ENCODE results near the gene PRKCE. TPM values are rescaled to one million over a fixed set of nuclear protein-coding genes. Genes with fewer than 3 reads are reported as not detected.

The PRKCE gene
- total RNA-seq, 2 experiments from 2014 or later = 17.0 to 42.1 TPM

- no TSS peak for BruUV-seq (replicated peaks)
- Histone ChIP-seq H2AFZ (ENCODE audit: low read length) (no peak overlapping the region), H3K4me3 (ENCODE audit: low read depth, low read length, poor library complexity, severe bottlenecking) (no peak overlapping the region), H3K9me2 (ENCODE audit: insufficient read depth, low read length) (no peaks in the 10 kb centered on the region), H3K36me3 (ENCODE audit: insufficient read depth, low read length) (no peaks in the 10 kb centered on the region), H3K4me2 (ENCODE audit: low read length) (no peak overlapping the region), H3K4me1 (ENCODE audit: insufficient read depth, low read length, poor library complexity, severe bottlenecking) (peaks cover 44% of the 10 kb centered on the region), H3K27ac (ENCODE audit: low read depth, low read length, poor library complexity, severe bottlenecking) (no peak overlapping the region), H3K79me2 (ENCODE audit: insufficient read depth, low read depth, low read length) (no peaks in the 10 kb centered on the region), H3K9me3 (ENCODE audit: low read length) (no peaks in the 10 kb centered on the region), H4K20me1 (ENCODE audit: insufficient read depth, low read length) (no peaks in the 10 kb centered on the region)
- ChIA-PET POLR2A (interaction anchor here (1.3 to 1.8 kb wide), 2 partner anchors 13 to 22 kb away, joined by 4 read pairs; no protein-coding TSS in a partner anchor), CTCF (ENCODE audit: unreplicated experiment) (no interaction called here)
- intact Hi-C loops (cut with micrococcal nuclease; ENCODE audit: unreplicated experiment) = no loop called here
- TF ChIP-seq EZH2phosphoT487 (IDR thresholded peaks at IDR 0.05; ENCODE audit: borderline replicate concordance, low read depth, low read length) (no peak), CTCF (conservative IDR thresholded peaks at IDR 0.05; ENCODE audit: low read length) (no peak)
- DNase-seq (ENCODE audit: low spot score) = no peak
These were observed 45.2 kb downstream of the PRKCE start for GRCh38 chr2:45696708-45697107.

- Histone ChIP-seq H3K4me1 (ENCODE audit: insufficient read depth, low read length, poor library complexity, severe bottlenecking) (peaks cover 39% of the 10 kb centered on the region), H3K4me3 (ENCODE audit: low read depth, low read length, poor library complexity, severe bottlenecking) (no peak overlapping the region), H3K36me3 (ENCODE audit: insufficient read depth, low read length) (no peaks in the 10 kb centered on the region), H3K4me2 (ENCODE audit: low read length) (no peak overlapping the region), H3K27ac (ENCODE audit: low read depth, low read length, poor library complexity, severe bottlenecking) (no peak overlapping the region), H4K20me1 (ENCODE audit: insufficient read depth, low read length) (no peaks in the 10 kb centered on the region), H3K79me2 (ENCODE audit: insufficient read depth, low read depth, low read length) (no peaks in the 10 kb centered on the region), H3K9me3 (ENCODE audit: low read length) (no peaks in the 10 kb centered on the region), H2AFZ (ENCODE audit: low read length) (no peak overlapping the region), H3K9me2 (ENCODE audit: insufficient read depth, low read length) (no peaks in the 10 kb centered on the region)
- no TSS peak for BruUV-seq (replicated peaks)
- ChIA-PET POLR2A (interaction anchor here (0.8 to 2.5 kb wide), 5 partner anchors 8 to 115 kb away, joined by 3 to 7 read pairs (median 4); no protein-coding TSS in a partner anchor), CTCF (ENCODE audit: unreplicated experiment) (no interaction called here)
- DNase-seq (ENCODE audit: low spot score) = no peak
- intact Hi-C loops (cut with micrococcal nuclease; ENCODE audit: unreplicated experiment) = no loop called here
- TF ChIP-seq EZH2phosphoT487 (IDR thresholded peaks at IDR 0.05; ENCODE audit: borderline replicate concordance, low read depth, low read length) (no peak), CTCF (conservative IDR thresholded peaks at IDR 0.05; ENCODE audit: low read length) (no peak)
These were observed 45.7 kb downstream of the PRKCE start for GRCh38 chr2:45697190-45697589.

DNA sequence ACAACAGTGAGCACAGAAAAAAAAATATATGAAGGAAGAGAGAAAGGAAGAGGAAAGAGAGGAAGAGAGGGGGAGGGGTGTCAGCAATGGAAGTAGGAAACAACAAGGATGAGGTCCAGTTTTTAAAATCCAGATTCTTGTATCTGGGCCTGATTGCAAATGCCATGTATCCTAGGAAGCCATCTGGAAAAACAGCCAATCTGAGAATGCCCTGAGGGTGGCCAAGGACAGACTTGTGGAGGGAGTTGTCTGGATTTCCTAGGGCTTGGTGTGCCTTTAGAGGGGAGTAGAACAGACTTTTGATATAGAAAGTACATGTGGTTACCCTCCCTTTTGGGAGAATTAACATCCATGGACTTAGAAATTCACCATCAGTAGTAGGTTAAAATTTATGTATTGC is 47.1 kb downstream of the PRKCE start:
- peaks cover 38% of the 10 kb centered on the region for H3K4me1 ChIP-seq (ENCODE audit: insufficient read depth, low read length, poor library complexity, severe bottlenecking)

More for the DNA sequence above, 47.1 kb downstream of the PRKCE start:
- BruUV-seq (replicated peaks) = no TSS peak
- DNase-seq (ENCODE audit: low spot score) = no peak
- Histone ChIP-seq H3K79me2 (ENCODE audit: insufficient read depth, low read depth, low read length) (no peaks in the 10 kb centered on the region), H4K20me1 (ENCODE audit: insufficient read depth, low read length) (no peaks in the 10 kb centered on the region), H3K36me3 (ENCODE audit: insufficient read depth, low read length) (no peaks in the 10 kb centered on the region), H3K27ac (ENCODE audit: low read depth, low read length, poor library complexity, severe bottlenecking) (no peak overlapping the region), H2AFZ (ENCODE audit: low read length) (no peak overlapping the region), H3K4me2 (ENCODE audit: low read length) (no peak overlapping the region), H3K9me3 (ENCODE audit: low read length) (no peaks in the 10 kb centered on the region), H3K9me2 (ENCODE audit: insufficient read depth, low read length) (no peaks in the 10 kb centered on the region), H3K4me3 (ENCODE audit: low read depth, low read length, poor library complexity, severe bottlenecking) (no peak overlapping the region)
- TF ChIP-seq CTCF (conservative IDR thresholded peaks at IDR 0.05; ENCODE audit: low read length) (no peak), EZH2phosphoT487 (IDR thresholded peaks at IDR 0.05; ENCODE audit: borderline replicate concordance, low read depth, low read length) (no peak)
- ChIA-PET CTCF (ENCODE audit: unreplicated experiment) (no interaction called here), POLR2A (interaction anchor here (0.5 to 2.5 kb wide), 5 partner anchors 9 to 104 kb away, joined by 3 to 7 read pairs (median 4); no protein-coding TSS in a partner anchor)
- intact Hi-C loops (cut with micrococcal nuclease; ENCODE audit: unreplicated experiment) = no loop called here

Measured in OCI-LY7 (cell line).